ENCODE data around the gene L3MBTL4. TPM values are rescaled to one million over a fixed set of nuclear protein-coding genes. Genes with fewer than 3 reads are reported as not detected.

Gene L3MBTL4
- total and polyA plus RNA-seq, 7 donors: 1.2 to 5.7 (median 3.4) TPM

DNA sequence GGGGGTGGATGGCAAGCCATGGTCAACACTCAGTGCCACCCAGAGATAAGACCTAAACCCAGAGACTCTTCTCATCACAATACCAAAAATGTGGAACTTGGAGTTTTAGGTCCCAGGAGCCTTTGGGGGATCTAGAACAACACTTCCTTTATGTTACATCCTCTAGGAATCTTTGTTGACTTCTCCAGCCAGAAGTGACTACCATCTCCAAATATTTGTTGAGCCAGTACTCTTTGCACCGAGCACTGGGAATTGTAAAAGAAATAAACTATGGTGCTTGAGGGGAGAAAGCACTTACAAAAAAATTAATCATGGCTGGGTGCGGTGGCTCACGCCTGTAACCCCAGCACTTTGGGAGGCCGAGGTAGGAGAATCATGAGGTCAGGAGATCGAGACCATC, 399.3 kb downstream of the L3MBTL4 start:
- no peaks in the 10 kb centered on the region for H3K36me3 ChIP-seq
- DNase-seq: no peak
- intact Hi-C loops (cut with DNase I): no loop called here
- H3K9me3 ChIP-seq: no peaks in the 10 kb centered on the region
- no peaks in the 10 kb centered on the region for H3K4me1 ChIP-seq
- no peak for TF ChIP-seq POLR2A (IDR thresholded peaks at IDR 0.05)
- no peak for TF ChIP-seq EP300 (IDR thresholded peaks at IDR 0.05)
- no peak overlapping the region for H3K27ac ChIP-seq
- H3K27me3 ChIP-seq: no peaks in the 10 kb centered on the region
- WGBS, 2 donors: 90 to 92% methylated on average over 5 of the region's 5 CpGs
- H3K4me3 ChIP-seq: no peak overlapping the region

DNA sequence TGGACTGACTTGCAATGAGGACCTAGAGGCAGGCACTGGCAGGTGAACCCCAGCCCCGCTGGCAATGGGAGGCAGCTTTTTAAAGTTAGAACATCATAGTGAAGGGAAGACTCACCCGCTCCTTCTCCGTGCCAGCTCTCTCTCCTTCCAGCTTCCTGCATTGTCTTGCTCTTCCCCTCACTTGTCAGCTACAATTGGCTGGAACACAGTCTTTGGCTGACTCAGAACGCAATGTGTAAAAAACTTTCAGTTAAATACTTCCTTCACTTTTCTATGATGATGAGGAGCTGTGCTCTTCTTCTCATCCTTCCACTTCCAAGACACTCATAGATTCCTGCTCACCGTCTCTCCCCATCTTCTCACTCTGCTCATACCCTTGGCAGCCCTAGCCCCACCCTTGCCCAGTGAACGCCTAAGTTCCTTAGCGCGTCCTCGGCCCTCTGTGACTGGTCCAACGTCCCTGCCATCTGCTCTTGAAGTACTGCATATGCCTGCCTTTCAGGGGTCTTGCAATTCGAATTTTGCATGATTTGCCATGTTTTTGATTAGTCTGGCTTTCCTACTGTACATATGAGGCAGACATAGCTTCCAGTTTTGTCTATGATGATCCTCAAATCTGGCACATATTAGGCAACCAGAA, 401.4 kb downstream of the L3MBTL4 start:
- H3K4me1 ChIP-seq: no peaks in the 10 kb centered on the region
- no peaks in the 10 kb centered on the region for H3K27me3 ChIP-seq
- no peaks in the 10 kb centered on the region for H3K36me3 ChIP-seq
- no peak overlapping the region for H3K4me3 ChIP-seq
- H3K9me3 ChIP-seq: no peaks in the 10 kb centered on the region
- TF ChIP-seq EP300 (IDR thresholded peaks at IDR 0.05) (no peak), POLR2A (IDR thresholded peaks at IDR 0.05) (no peak), POLR2AphosphoS5 (IDR thresholded peaks at IDR 0.05) (no peak)
- TF ChIP-seq, protein P1, sequence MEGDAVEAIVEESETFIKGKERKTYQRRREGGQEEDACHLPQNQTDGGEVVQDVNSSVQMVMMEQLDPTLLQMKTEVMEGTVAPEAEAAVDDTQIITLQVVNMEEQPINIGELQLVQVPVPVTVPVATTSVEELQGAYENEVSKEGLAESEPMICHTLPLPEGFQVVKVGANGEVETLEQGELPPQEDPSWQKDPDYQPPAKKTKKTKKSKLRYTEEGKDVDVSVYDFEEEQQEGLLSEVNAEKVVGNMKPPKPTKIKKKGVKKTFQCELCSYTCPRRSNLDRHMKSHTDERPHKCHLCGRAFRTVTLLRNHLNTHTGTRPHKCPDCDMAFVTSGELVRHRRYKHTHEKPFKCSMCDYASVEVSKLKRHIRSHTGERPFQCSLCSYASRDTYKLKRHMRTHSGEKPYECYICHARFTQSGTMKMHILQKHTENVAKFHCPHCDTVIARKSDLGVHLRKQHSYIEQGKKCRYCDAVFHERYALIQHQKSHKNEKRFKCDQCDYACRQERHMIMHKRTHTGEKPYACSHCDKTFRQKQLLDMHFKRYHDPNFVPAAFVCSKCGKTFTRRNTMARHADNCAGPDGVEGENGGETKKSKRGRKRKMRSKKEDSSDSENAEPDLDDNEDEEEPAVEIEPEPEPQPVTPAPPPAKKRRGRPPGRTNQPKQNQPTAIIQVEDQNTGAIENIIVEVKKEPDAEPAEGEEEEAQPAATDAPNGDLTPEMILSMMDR (IDR thresholded peaks at IDR 0.05): no peak
- intact Hi-C loops (cut with DNase I): no loop called here
- no peak for DNase-seq
- no peak overlapping the region for H3K27ac ChIP-seq
- 83 to 90% methylated on average over 11 of the region's 11 CpGs for WGBS, 2 donors

DNA sequence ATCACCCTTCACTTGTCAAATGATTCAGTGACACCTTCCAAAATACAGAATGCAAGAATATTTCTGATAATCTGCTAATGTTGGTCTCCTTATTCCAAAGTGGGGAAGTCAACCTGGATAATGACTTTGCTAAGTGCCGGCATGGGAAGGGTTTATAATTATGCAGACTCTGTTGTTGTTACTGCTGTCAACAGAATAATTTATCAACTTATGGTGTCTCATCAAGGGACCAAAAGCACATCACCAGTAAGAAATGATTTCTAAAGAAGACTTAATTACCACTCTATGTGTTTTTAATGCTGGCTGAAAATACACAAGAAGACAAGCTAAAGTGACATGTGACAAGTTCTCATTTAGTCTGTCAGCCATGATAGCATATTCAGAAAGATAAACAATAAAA, 403.8 kb downstream of the L3MBTL4 start:
- intact Hi-C loops (cut with DNase I): no loop called here
- H3K36me3 ChIP-seq: no peaks in the 10 kb centered on the region
- no peaks in the 10 kb centered on the region for H3K27me3 ChIP-seq
- WGBS, 2 donors: 95% methylated on average over 1 of the region's 1 CpG
- H3K27ac ChIP-seq: no peak overlapping the region
- no peak for TF ChIP-seq POLR2A (IDR thresholded peaks at IDR 0.05)
- no peak for TF ChIP-seq POLR2AphosphoS5 (IDR thresholded peaks at IDR 0.05)
- no peak for TF ChIP-seq EP300 (IDR thresholded peaks at IDR 0.05)
- TF ChIP-seq, protein P1 (IDR thresholded peaks at IDR 0.05): no peak
- no peak overlapping the region for H3K4me3 ChIP-seq
- no peak for DNase-seq
- no peaks in the 10 kb centered on the region for H3K9me3 ChIP-seq
- no peaks in the 10 kb centered on the region for H3K4me1 ChIP-seq

DNA sequence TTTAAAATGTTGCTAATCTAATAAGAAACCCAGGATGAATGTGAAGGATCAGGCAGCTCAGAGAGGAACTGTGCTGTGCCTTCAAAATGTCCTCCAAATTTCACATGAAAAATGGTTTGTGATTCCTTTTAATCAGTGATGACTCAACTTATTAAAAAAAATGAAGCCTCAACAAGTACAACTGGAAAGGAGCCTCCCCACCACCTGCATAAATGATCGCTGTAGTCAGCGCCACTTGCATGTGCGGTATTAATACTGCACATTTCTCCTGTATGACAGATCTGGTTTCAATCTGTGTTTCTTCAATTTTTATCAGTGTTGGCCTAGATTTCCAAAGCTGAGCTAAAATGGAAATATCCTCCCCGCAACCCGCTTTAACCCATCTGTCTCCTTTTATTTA, 404.4 kb downstream of the L3MBTL4 start:
- no peak overlapping the region for H3K4me3 ChIP-seq
- no peaks in the 10 kb centered on the region for H3K36me3 ChIP-seq
- no peak overlapping the region for H3K27ac ChIP-seq
- H3K27me3 ChIP-seq: no peaks in the 10 kb centered on the region
- H3K9me3 ChIP-seq: no peaks in the 10 kb centered on the region
- WGBS, 2 donors: 90 to 95% methylated on average over 5 of the region's 5 CpGs
- TF ChIP-seq POLR2A (IDR thresholded peaks at IDR 0.05) (no peak), EP300 (IDR thresholded peaks at IDR 0.05) (no peak), POLR2AphosphoS5 (IDR thresholded peaks at IDR 0.05) (no peak)
- TF ChIP-seq, protein P1 (IDR thresholded peaks at IDR 0.05): no peak
- DNase-seq: no peak
- intact Hi-C loops (cut with DNase I): no loop called here
- H3K4me1 ChIP-seq: no peaks in the 10 kb centered on the region

DNA sequence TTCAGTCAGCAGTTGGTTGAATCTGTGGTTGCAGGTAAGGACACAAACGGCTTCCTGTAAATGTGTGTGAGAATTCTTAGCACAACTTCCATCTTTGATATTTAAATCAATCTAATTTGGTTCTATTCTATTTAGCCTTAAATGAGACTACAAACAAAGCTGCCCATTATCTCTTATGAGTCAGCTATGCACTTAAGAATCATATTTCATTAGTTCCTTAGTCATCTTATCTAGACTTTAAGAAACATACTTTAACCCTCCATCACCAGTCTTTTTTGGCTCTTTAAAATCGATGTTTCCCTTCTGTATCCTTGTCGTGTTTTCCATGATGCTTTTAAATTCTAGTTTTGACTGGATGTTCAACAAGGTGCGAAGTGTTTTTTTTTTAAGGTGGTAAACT, 405.0 kb downstream of the L3MBTL4 start:
- no peak for DNase-seq
- Histone ChIP-seq H3K27me3 (no peaks in the 10 kb centered on the region), H3K4me1 (no peaks in the 10 kb centered on the region), H3K36me3 (no peaks in the 10 kb centered on the region), H3K9me3 (no peaks in the 10 kb centered on the region), H3K4me3 (no peak overlapping the region), H3K27ac (no peak overlapping the region)
- WGBS, 2 donors: 81 to 90% methylated on average over 4 of the region's 4 CpGs
- TF ChIP-seq POLR2AphosphoS5 (IDR thresholded peaks at IDR 0.05): no peak
- TF ChIP-seq, protein P1 (IDR thresholded peaks at IDR 0.05): no peak
- intact Hi-C loops (cut with DNase I): no loop called here

All from sigmoid colon (tissue), 7 donors.